Endothelial cell of umbilical vein (primary cell): ENCODE measurements around the gene OGT. TPM values are rescaled to one million over a fixed set of nuclear protein-coding genes. Genes with fewer than 3 reads are reported as not detected.
A peak's percentile ranks its signal among the peaks of the same experiment; 100 is the strongest.

Experiments used
- Bru-seq: library from RNA; stranded (reverse); fragments of 400-500 nt; gene quantifications from one replicate; lab custom pipeline; 2021; lab: Mats Ljungman, UMichigan
- BruChase-seq, 2 experiments: library from RNA; stranded (reverse); fragments of 400-500 nt; gene quantifications; one replicate each; lab custom pipeline; 2021; lab: Mats Ljungman, UMichigan
- BruUV-seq: library from RNA; stranded (reverse); fragments of 400-500 nt; replicated peaks from 2 replicates; lab custom pipeline; 2021; lab: Mats Ljungman, UMichigan
- CTCF ChIA-PET: fragments of 300-600, 350-600 bp; sonication (Branson Sonifier 250); formaldehyde crosslinking; loops from one replicate; lab custom pipeline; 2021; ENCODE audit warnings: antibody characterized with exemption, inconsistent platforms; lab: Charles Lee
- POLR2A ChIA-PET: fragments of 300-600, 350-600 bp; sonication (Branson Sonifier 250); formaldehyde crosslinking; loops from one replicate; lab custom pipeline; 2021; ENCODE audit warnings: antibody characterized with exemption, inconsistent platforms; lab: Charles Lee
- DNase-seq: peaks from one replicate; pipeline ENCODE4 v3.0.0-alpha.2; 2011; ENCODE audit warnings: low read depth, low spot score
- FAIRE-seq: peaks from 2 replicates; lab custom pipeline; 2011; peaks lifted over from hg19 to GRCh38; lab: Jason Lieb, UNC
- H2AFZ ChIP-seq: 2 replicates; pipeline ENCODE4 v1.6.0; 2012; ENCODE audit warnings: low read depth, low read length, control low read depth, inconsistent platforms
- H3K27ac ChIP-seq: 2 replicates; pipeline ENCODE4 v1.5.1; 2011; ENCODE audit warnings: low read depth, mild to moderate bottlenecking, control low read depth, low read length, moderate library complexity; ENCODE audit not compliant: insufficient read depth
- H3K27me3 ChIP-seq, 2 experiments: 2 replicates each; pipeline versions ENCODE4 v1.6.0 to v1.6.1; 2011; ENCODE audit warnings: low read length in 2 of 2, mixed read lengths in 1 of 2; ENCODE audit not compliant: control insufficient read depth in 2 of 2, insufficient read depth in 2 of 2
- H3K36me3 ChIP-seq, 2 experiments: 2 replicates in 1 of 2; 3 replicates in 1 of 2; pipeline ENCODE4 v1.5.1; 2011; ENCODE audit warnings: low read length in 2 of 2, mild to moderate bottlenecking in 1 of 2, moderate library complexity in 1 of 2; ENCODE audit not compliant: control insufficient read depth in 2 of 2, insufficient read depth in 2 of 2; ENCODE audit errors: extremely low read depth in 1 of 2
- H3K4me1 ChIP-seq: 3 replicates; pipeline ENCODE4 v1.5.1; 2011; ENCODE audit warnings: mild to moderate bottlenecking, low read length; ENCODE audit not compliant: control insufficient read depth, insufficient read depth; ENCODE audit errors: extremely low read depth
- H3K4me2 ChIP-seq: 2 replicates; pipeline ENCODE4 v1.6.1; 2011; ENCODE audit warnings: low read length, control low read depth, mixed read lengths; ENCODE audit not compliant: insufficient read depth
- H3K4me3 ChIP-seq, 3 experiments: fragments of 200-600 bp in 1 of 3; sonication (generic), shearing (Covaris generic) in 1 of 3; replicated peaks in 1 of 3; 2 replicates each; pipeline ENCODE4 v1.5.1; 2011 to 2016; ENCODE audit warnings: control low read depth in 3 of 3, low read length in 3 of 3, mild to moderate bottlenecking in 2 of 3, inconsistent platforms in 1 of 3, low read depth in 1 of 3, moderate library complexity in 1 of 3; ENCODE audit not compliant: insufficient read depth in 1 of 3
- H3K79me2 ChIP-seq: 2 replicates; pipeline ENCODE4 v1.6.0; 2012; ENCODE audit warnings: low read length, inconsistent platforms; ENCODE audit not compliant: control insufficient read depth, insufficient read depth
- H3K9ac ChIP-seq: replicated peaks from 2 replicates; pipeline ENCODE3; 2011; ENCODE audit warnings: low read length, control low read depth; ENCODE audit not compliant: insufficient read depth; ENCODE audit errors: extremely low read depth
- H3K9me1 ChIP-seq: replicated peaks from 3 replicates; pipeline ENCODE4 v1.6.0; 2011; ENCODE audit warnings: mild to moderate bottlenecking, low read length; ENCODE audit not compliant: control insufficient read depth, insufficient read depth; ENCODE audit errors: extremely low read depth
- H3K9me3 ChIP-seq: replicated peaks from 2 replicates; pipeline ENCODE4 v1.5.1; 2012; ENCODE audit warnings: low read length, inconsistent platforms; ENCODE audit not compliant: control insufficient read depth, insufficient read depth
- H4K20me1 ChIP-seq: replicated peaks from 2 replicates; pipeline ENCODE3; 2011; ENCODE audit warnings: mild to moderate bottlenecking, low read length; ENCODE audit not compliant: control insufficient read depth, insufficient read depth; ENCODE audit errors: extremely low read depth
- EZH2 ChIP-seq: IDR thresholded peaks from 2 replicates; pipeline ENCODE4 v1.6.1; 2012; ENCODE audit warnings: borderline replicate concordance, low read depth, mild to moderate bottlenecking, moderate library complexity, low read length, inconsistent platforms; ENCODE audit not compliant: severe bottlenecking
- FOS ChIP-seq: IDR thresholded peaks from 2 replicates; pipeline ENCODE4 v1.6.1; 2011; ENCODE audit warnings: mild to moderate bottlenecking, low read length, moderate library complexity, borderline replicate concordance; ENCODE audit not compliant: insufficient read depth
- GATA2 ChIP-seq: IDR thresholded peaks from 2 replicates; pipeline ENCODE4 v1.7.0; 2011; ENCODE audit warnings: low read depth, mild to moderate bottlenecking, moderate library complexity, mixed read lengths, low read length; ENCODE audit not compliant: insufficient read length, insufficient read depth
- JUN ChIP-seq: IDR thresholded peaks from 2 replicates; pipeline ENCODE4 v1.6.1; 2011; ENCODE audit warnings: borderline replicate concordance, low read depth; ENCODE audit not compliant: insufficient read length, insufficient read depth
- MYC ChIP-seq: IDR thresholded peaks from one replicate; pipeline ENCODE4 v1.6.1; 2011; ENCODE audit warnings: mild to moderate bottlenecking, low read depth, low read length
- POLR2A ChIP-seq: IDR thresholded peaks from 2 replicates; pipeline ENCODE4 v1.6.1; 2012; ENCODE audit warnings: low read depth, mild to moderate bottlenecking, control low read depth, low read length
- POLR2AphosphoS5 ChIP-seq: IDR thresholded peaks from 2 replicates; pipeline ENCODE4 v1.6.1; 2012; ENCODE audit warnings: low read depth, mild to moderate bottlenecking, control low read depth, low read length, moderate library complexity; ENCODE audit not compliant: insufficient read depth
- dilution Hi-C: fragments of 300-500 bp; cut with MboI; formaldehyde crosslinking; loops from one replicate; pipeline ENCODE4 v1.15.0; 2019; ENCODE audit warnings: low sequenced_read_pairs; ENCODE audit not compliant: extremely low pct_ligation_motif_present
- intact Hi-C: fragments of 100-400 bp; cut with micrococcal nuclease; formaldehyde crosslinking; loops from one replicate; pipeline ENCODE4 v1.10.0; 2022
- long read RNA-seq: library from polyadenylated mRNA; stranded (forward); transcript quantifications from one replicate; pipeline ENCODE4 v2.0.0, GENCODE V29; 2021
- polyA minus RNA-seq, 3 experiments: library from RNA; depleted of rRNA, polyadenylated mRNA; stranded (reverse); fragments of >200 nt; gene quantifications; 1 replicate in 1 of 3; 2 replicates in 2 of 3; pipeline ENCODE4 v1.2.3, GENCODE V29; 2011
- polyA plus RNA-seq, 4 experiments: library from polyadenylated mRNA; depleted of rRNA in 3 of 4; stranded (reverse) in 3 of 4; unstranded in 1 of 4; fragments of >200 nt; gene quantifications; 2 replicates each; pipeline versions ENCODE4 v1.2.1 to v1.2.3, GENCODE V29; 2011 to 2012; ENCODE audit warnings: missing spikeins in 1 of 4
- total RNA-seq: library from RNA; stranded (reverse); gene quantifications from 2 replicates; pipeline ENCODE4 v1.2.3, GENCODE V29; 2021
- TF ChIP-seq, protein P1 (sequence below): IDR thresholded peaks from 2 replicates; pipeline ENCODE4 v1.6.1; 2011; ENCODE audit not compliant: insufficient read depth, insufficient read length
- TF ChIP-seq, protein P2 (sequence below), 2 donors: IDR thresholded peaks; 1 replicate in 1 of 2; 2 replicates in 1 of 2; pipeline ENCODE4 v1.5.1; 2011; ENCODE audit warnings: low read length in 2 of 2, mild to moderate bottlenecking in 2 of 2, moderate library complexity in 2 of 2, control low read depth in 1 of 2, inconsistent platforms in 1 of 2, low read depth in 1 of 2; ENCODE audit not compliant: insufficient read depth in 1 of 2; ENCODE audit errors: extremely low read depth in 1 of 2

The OGT gene
- 128 and 129 TPM in 2 replicates for total RNA-seq
- polyA plus RNA-seq = 136 and 141 TPM in 2 replicates
- polyA plus RNA-seq (2011; cell fraction: cytosol; rRNA removed) = 23.4 and 42.5 TPM in 2 replicates
- 1,263 and 1,401 TPM in 2 replicates for polyA plus RNA-seq (2011; cell fraction: nucleus; rRNA removed)
- 67.4 and 68.3 TPM in 2 replicates for polyA plus RNA-seq (2012)
- polyA minus RNA-seq = 345 and 387 TPM in 2 replicates
- 104 TPM for polyA minus RNA-seq (2011; cell fraction: cytosol; rRNA and poly(A)+ RNA removed)
- 377 and 573 TPM in 2 replicates for polyA minus RNA-seq (2011; cell fraction: nucleus; rRNA and poly(A)+ RNA removed)
- percentile 94 among the genes with signal in this experiment for Bru-seq, nascent RNA
- percentile 97 among the genes with signal in this experiment for BruChase-seq, experiment 1, labeled RNA remaining after a 6-hour chase
- BruChase-seq, experiment 2, labeled RNA remaining after a 2-hour chase = percentile 98 among the genes with signal in this experiment
- long read RNA-seq, full-length matches to known transcripts = 14 of 47 reads
- long read RNA-seq, partial matches to known transcripts = 19 of 47 reads
- long read RNA-seq, other reads (novel, unspliced or antisense) = 14 of 47 reads

DNA sequence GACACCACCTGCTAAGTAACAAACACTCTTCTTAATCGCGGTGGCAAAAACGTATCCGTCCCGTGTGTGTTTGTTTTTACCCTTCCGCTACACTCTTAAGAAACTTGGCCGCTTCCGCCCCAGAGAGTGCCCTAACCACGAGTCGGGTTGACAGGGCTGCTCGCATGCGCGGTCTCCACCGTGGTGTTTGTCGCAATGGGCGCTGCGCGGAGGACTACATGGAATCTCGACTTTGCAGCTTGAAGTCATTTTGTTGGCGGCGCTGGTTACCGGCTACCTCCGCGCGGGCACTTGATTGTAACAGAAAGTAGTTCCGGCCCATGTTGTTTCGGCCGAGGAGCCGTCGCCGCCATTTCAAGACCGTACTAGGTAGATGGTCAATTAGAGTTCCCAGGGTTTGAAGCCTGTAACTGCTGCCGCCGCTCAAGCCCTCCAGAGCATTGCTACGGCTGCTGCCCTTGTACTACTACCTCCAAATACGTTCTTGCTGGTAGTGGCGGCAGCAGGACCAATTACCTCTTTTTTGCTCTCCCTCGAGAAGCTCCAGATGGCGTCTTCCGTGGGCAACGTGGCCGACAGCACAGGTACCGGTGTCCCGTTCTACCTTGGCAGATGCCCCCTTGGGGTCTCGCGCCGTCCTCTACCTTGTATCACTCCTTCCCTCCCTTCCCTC is at the start of gene OGT:
OGT (plus strand) TSS at position 352 of the 673 bp plus-strand sequence; CDS start at position 548, 196 bp downstream.
- Histone ChIP-seq H3K27me3 (no peaks in the 10 kb centered on the region), H4K20me1 (peaks cover 5% of the 10 kb centered on the region), H3K9me3 (no peaks in the 10 kb centered on the region), H3K79me2 (peaks cover 47% of the 10 kb centered on the region), H3K4me3 (peak within 1 kb of the TSS; percentile 56 to 89 (median 59)), H3K9me1 (no peaks in the 10 kb centered on the region), H3K36me3 (no peaks in the 10 kb centered on the region), H3K9ac (peak within 1 kb of the TSS; percentile 82), H3K27ac (peak within 1 kb of the TSS; percentile 63), H3K4me2 (peak within 1 kb of the TSS; percentile 95), H3K4me1 (peaks cover 11% of the 10 kb centered on the region), H2AFZ (peak within 1 kb of the TSS; percentile 44)
- TF ChIP-seq POLR2A = peak; percentile 80
- TF ChIP-seq MYC = peak; percentile 51
- TF ChIP-seq EZH2 = no peak
- TF ChIP-seq, protein P1, sequence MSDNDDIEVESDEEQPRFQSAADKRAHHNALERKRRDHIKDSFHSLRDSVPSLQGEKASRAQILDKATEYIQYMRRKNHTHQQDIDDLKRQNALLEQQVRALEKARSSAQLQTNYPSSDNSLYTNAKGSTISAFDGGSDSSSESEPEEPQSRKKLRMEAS = peak; percentile 14
- peak; percentile 67 for TF ChIP-seq POLR2AphosphoS5
- TF ChIP-seq, protein P2, sequence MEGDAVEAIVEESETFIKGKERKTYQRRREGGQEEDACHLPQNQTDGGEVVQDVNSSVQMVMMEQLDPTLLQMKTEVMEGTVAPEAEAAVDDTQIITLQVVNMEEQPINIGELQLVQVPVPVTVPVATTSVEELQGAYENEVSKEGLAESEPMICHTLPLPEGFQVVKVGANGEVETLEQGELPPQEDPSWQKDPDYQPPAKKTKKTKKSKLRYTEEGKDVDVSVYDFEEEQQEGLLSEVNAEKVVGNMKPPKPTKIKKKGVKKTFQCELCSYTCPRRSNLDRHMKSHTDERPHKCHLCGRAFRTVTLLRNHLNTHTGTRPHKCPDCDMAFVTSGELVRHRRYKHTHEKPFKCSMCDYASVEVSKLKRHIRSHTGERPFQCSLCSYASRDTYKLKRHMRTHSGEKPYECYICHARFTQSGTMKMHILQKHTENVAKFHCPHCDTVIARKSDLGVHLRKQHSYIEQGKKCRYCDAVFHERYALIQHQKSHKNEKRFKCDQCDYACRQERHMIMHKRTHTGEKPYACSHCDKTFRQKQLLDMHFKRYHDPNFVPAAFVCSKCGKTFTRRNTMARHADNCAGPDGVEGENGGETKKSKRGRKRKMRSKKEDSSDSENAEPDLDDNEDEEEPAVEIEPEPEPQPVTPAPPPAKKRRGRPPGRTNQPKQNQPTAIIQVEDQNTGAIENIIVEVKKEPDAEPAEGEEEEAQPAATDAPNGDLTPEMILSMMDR (IDR thresholded peaks at IDR 0.05; ENCODE audit: extremely low read depth in 1 of 2, insufficient read depth in 1 of 2, low read depth in 1 of 2, low read length in 2 of 2) = no peak
- no peak for TF ChIP-seq GATA2
- no peak for TF ChIP-seq FOS
- TF ChIP-seq JUN = no peak
- CTCF ChIA-PET = interaction anchor here (0.5 to 1.4 kb wide), 2 partner anchors 10 to 19 kb away, joined by 3 to 12 read pairs; no protein-coding TSS in a partner anchor
- POLR2A ChIA-PET = interaction anchor here (0.7 to 1.5 kb wide), 2 partner anchors 9 to 465 kb away, joined by 4 to 5 read pairs; partner anchors contain the start of gene SNX12
- dilution Hi-C loops = no loop called here
- intact Hi-C loops = loop anchor here (1.0 to 5.0 kb wide), 3 partner anchors 8 to 79 kb away; no protein-coding TSS in a partner anchor
- DNase-seq = peak; percentile 93
- BruUV-seq = no TSS peak
- FAIRE-seq = peak; percentile 92
